Testis (tissue), 2 donors: ENCODE results near the gene MAST3.

Experiments used
- POLR2A ChIP-seq: fragments of 450-650 bp; IDR thresholded peaks from one replicate; pipeline ENCODE4 v1.6.1; 2017; ENCODE audit warnings: antibody characterized with exemption, mild to moderate bottlenecking, moderate library complexity
- TF ChIP-seq, protein P1 (sequence below), 3 experiments: fragments of 450-650 bp in 2 of 3; fragments of 200-600 bp in 1 of 3; sonication (generic) in 1 of 3; IDR thresholded peaks; one replicate each; pipeline ENCODE4 v1.5.1; 2016 to 2019; ENCODE audit warnings: antibody characterized with exemption in 3 of 3, mild to moderate bottlenecking in 2 of 3, moderate library complexity in 1 of 3

DNA sequence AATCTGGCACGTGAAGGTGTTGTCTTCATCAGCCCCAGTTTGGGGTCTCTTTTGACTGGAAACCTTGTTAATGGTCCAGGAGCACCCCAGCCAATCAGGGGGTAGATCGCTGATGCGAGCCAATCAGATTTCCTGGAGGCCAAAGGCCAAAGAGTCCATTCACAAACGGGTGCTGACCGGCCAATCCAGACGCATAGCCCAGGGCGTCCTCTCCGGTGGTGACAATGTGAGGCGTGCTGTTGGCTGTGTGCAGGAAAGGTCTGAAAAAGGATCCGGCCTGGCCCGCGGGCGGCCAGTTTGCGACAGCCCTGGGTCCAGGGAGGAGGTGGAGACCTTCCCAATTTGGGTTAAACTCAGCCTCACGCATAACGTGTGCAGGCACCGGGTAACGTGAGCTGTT lies 3.1 kb downstream of the MAST3 start:
- TF ChIP-seq, protein P1, sequence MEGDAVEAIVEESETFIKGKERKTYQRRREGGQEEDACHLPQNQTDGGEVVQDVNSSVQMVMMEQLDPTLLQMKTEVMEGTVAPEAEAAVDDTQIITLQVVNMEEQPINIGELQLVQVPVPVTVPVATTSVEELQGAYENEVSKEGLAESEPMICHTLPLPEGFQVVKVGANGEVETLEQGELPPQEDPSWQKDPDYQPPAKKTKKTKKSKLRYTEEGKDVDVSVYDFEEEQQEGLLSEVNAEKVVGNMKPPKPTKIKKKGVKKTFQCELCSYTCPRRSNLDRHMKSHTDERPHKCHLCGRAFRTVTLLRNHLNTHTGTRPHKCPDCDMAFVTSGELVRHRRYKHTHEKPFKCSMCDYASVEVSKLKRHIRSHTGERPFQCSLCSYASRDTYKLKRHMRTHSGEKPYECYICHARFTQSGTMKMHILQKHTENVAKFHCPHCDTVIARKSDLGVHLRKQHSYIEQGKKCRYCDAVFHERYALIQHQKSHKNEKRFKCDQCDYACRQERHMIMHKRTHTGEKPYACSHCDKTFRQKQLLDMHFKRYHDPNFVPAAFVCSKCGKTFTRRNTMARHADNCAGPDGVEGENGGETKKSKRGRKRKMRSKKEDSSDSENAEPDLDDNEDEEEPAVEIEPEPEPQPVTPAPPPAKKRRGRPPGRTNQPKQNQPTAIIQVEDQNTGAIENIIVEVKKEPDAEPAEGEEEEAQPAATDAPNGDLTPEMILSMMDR (IDR thresholded peaks at IDR 0.05) = no peak
- no peak for TF ChIP-seq POLR2A
